Activated CD8-positive, alpha-beta memory T cell treated with anti-CD3 and anti-CD28 coated beads for 48 hours (primary cell): Measurements from ENCODE around the gene PPM1N.

Experiments
- DNase-seq, 3 experiments: peaks; one replicate each; pipeline ENCODE4 v3.0.0-alpha.2; 2020; ENCODE audit warnings: low read depth in 2 of 3, low spot score in 2 of 3

Gene PPM1N

DNA sequence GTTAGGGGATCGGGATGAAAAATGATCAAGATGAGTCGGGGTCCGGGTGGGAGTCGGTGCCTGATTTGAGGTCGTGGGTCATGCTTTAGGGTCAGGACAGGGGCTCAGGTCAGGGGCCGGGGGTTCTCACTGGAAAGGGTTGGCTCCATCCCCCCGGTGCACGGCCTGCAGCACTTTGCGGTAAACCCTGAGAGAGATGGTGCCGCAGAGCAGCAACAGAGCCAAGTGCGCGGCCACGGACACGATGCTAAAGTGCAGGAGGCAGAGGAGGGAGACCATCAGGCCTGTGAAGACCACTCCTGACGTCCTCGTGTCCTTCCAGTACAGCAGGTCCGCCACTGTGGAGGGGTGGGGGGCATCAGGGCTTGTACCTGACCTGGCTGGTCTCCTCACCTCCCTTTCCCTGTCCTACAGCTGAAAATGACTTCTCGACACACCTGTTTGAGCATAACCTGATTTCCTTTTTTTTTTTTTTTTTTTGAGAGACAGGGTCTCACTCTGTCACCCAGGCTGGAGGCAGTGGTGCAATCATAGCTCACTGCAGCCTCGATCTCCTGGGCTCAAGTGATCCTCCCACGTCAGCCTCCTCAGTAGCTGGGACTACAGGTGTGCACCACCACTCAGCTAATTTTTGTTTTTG, 8.9 kb upstream of the PPM1N start:
- no peak for DNase-seq

DNA sequence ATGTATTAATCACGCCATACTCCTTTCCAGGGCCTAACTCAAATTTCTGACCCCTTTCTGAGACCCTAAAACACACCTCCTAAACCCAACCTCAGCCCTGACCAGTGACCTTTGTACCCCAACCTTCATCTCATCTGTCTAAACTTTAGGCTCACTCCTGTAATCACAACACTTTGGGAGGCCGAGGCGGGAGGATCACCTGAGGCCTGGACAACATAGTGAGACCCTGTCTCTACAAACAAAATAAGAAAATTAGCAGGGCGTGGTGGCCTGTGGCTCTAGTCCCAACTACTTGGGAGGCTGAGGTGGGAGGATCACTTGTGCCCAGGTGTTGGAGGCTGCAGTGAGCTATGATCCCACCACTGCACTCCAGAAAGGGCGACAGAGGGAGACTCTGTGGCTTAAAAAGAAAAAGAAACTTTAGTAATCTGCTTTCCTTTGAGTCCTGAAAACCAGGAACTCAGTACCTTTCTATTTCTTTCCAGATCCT, 6.1 kb upstream of the PPM1N start:
- no peak for DNase-seq

DNA sequence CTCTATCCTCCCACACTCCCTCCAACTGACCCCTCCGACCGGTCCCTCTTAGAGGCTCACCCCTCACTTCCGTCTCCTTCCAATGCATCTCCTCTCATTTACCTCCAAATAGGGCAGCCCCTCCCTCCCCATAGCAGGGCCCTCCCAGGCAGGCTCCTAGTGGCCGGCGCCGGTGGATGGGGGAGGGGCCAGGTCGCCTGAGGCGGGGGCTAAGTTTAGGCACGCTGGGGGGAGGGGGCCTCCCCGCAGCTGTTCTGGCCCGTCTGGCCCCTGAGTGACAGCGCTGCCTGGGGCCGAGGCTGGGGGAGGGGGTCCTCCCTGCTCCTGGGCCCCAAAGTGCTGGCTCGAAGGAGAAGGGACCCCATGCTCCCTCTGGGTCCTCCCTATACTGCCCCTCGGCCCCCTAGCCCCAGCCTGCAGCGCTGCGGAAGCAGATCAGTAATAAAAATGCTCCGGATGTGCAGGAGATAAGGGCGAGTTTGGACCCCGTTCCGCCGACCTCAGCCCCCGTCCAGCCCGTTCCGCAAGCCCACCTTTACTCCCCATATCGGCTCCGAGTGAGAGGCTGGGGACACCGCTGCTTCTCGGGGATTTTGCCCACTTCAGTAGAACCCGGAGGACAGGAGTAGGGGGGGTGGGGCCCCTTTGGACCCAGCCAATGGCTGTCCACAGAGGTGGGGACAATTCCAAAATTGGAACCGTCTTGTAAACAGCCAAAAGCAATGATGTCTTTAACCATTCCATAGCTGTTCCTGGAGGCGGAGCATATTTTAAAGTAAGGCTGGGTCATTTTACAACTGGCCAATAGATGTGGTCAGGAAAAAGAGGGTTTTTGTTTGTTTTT, 5.4 kb upstream of the PPM1N start:
- no peak for DNase-seq

DNA sequence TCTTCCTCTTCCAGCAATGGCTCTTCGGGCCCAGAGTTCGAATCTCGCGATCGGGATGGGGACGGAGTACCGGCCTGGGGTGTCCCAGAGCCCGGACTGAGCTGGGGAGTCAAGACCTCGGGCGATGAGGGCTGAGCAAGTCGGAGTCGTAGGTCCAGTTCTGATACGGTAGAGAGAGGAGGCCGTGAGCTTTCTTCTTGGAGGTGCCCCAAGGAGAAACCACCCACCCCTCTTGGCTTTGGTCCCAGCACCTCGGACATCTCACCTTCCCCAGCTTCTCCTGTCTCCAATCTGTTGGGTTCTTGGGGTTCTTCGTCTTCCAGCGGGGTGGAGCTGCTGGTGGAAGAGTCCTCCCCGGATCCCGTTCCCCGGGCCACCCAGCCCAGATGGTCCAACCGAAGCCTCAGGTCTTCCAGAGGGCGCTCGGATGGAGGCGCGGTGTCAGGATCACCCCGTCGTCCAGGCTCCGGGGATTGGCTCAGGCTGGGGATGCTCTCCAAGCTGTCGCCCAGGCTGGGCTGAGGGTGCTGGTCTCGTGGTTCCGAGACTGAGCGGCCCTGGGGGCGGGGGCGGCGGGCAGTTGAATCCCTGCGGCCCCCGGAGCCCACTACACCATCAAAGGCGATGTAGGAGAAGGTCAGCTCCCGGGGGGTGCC, 3.9 kb upstream of the PPM1N start:
- DNase-seq, result no peak

DNA sequence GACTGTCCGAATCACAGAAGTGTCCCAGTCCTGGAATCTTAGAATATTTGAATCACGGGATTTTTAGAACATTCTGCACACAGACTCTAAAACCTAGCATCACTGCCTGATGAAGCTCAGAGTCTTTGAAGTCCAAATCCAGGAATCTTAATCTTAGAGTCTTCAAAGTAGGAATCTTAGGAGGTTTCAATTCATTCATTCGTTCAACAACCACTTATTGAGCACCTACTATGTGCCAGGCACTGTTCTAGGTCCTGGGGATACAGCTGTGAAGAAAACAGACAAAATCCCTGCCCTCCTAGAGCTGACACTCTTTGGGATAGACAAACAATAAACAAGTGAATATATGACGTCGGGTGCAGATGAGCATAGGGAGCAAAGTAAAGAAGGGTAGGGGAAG, 3.1 kb upstream of the PPM1N start:
- no peak for DNase-seq

DNA sequence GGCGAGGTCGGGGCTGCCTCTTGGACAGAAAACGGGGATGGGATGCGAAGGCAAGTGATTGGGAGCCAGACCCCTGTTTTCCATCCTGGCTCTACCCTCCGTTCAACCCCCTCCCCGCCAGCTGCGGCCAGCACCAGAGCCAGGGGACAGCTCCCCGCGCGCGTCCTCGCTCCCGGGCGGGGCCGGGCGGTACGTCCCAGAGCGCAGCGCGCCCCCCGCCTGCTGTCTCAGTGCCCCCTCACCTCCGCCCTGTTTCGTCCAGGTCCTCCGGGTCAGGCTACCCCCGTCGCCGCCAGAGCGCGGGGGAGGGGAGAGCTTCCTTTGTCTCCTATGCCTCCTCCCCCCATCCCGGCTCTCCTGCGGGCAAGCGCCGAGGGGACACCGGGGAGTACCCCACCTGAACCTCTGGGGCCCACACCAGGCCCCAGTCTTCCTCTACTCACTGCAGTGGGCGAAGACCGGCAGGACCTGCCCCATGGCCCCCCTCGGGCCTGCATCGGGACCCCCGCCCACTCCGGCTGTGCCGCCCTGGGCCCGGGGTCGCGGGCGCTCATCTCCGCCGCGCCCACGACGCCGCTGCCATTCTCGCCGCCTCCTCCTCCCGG, 1.8 kb upstream of the PPM1N start:
- DNase-seq, result no peak

DNA sequence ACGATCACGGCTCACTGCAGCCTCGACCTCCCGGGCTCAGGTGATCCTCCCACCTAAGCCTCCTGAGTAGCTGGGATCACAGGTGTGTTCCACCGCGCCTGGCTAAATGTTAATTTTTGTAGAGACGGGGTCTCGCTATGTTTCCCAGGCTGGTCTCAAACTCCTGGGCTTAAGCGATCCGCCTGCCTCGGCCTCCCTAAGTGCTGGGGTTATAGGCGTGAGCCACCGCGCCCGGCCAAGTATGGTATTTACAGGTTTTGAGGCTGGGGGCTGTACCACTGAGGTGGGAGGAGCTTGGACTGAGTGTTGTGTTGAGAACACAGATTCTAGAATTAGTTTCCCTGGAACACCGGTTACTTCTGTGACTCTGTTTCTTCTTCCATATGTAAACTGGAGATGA, 452 bp upstream of the PPM1N start:
- no peak for DNase-seq

DNA sequence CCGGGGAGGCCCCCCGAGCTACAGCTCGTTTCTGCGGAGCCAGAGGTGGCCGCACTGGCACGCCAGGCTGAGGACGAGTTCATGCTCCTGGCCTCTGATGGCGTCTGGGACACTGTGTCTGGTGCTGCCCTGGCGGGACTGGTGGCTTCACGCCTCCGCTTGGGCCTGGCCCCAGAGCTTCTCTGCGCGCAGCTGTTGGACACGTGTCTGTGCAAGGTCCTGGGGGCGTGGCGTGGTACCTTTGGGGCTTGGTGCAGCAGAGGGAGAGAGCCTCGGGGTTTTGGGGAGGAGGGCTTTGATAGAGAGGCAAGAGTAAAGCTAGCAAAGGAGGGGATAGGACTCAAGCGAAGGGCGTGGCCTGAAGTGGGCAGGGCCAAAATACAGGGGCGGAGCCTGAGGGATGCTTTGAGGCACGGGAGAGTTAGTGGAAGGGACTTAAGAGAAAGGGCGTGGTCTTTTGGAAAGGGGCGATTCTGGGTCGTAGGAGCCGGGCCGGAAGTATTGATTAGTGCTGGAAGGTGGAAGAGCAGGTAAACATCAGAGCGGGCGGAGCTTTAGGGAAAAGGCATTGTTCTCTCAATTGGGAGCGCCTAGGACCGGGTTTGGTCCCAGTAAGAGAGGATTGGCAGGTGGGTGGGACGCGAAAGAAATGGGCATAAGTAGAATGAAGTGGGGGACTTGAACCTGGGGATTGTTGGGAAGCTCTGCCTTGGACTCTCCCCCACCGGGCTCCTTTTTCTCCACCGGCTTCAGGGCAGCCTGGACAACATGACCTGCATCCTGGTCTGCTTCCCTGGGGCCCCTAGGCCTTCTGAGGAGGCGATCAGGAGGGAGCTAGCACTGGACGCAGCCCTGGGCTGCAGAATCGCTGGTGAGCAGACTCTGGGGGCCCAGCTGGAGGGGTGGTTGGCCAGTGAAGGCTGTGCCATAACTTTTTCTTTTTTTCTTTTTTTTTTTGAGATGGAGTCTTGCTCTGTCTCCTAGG, 1.2 kb downstream of the PPM1N start:
- peak in 1 of 3 experiments; percentile 46 for DNase-seq

DNA sequence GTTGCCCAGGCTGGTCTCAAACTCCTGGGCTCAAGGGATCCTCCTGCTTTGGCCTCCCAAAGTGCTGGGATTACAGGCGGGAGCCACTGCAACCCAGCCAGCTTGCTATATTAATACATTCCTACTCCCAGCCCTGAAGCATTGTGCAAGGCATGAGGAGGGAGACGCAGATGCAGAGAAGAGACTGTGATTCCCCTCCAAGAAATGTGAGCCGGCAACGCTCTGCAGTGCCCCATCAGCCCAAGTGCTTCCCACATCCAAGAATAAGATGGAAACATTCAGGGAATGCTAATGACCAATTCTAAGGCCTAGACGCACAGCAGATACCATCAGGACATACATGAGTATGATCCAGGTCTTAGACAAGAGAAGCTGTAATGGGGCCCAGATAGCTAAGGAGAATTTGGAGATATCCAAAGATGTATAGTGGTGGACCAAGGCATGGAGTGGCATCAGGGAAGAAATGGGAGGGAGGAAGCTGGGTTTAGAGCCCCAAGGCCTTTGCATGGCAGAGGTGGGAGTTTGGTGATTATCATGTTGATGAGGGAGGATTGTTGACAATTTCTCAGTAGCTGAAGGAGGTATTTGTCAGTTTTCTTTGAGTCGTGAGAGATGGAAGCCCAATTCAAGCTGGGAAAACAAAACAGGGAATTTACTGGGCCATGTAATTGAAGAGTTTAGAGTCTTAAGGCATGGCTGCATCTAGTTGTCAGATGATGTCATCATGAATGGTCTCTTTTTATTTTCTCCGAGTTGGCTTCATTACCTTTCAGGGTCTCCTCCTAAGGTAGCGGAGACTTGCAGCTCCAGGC, 2.9 kb downstream of the PPM1N start:
- no peak for DNase-seq

DNA sequence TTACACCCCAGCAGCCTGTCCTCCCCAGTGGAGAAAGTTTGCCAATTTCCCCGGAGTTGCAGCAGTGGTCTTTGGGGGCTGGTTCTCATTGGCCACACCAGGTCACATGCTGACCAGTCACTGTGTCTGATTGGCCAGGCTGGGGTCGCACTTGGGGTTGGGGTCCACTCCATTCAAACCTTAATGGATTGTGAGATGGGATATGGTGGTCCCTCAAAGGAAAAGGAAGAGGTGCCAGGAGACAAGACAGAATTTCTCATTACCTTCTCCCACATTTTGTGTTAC, 3.4 kb downstream of the PPM1N start:
- no peak for DNase-seq

DNA sequence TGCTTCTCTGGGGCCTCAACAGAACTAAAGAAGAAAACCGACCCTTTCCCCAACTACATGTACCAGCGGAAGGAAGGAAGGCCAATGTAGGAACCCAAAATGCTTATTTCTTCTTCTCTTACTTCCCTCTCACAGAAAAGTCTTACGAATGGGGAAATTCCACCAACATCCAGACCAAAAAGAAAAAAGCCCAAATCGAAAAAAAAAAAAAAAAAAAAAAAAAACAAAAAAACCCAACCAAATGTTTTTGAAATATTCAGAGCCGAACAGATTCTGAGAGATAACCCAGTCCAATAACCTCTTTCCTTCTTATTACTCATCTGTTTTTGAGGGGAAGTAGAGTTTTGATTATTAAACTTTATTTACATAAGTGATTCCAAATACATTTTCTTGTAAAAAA, 3.9 kb downstream of the PPM1N start:
- DNase-seq, result no peak

DNA sequence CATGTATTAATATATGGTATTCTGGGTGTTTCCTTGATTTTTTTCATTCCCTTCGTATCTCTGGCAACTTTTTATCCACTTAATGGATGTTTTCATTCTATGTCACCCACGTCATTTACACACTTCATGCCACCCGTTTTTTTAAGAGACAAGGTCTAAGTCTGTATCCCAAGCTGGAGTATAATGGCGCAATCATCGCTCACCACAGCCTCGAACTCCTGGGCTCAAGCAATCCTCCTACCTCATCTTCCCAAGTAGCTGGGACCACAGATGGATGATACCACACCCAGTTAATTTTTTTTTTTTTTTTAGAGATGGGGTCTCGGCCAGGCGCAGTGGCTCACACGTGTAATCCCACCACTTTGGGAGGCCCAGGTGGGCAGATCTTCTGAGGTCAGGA, 5.7 kb downstream of the PPM1N start:
- no peak for DNase-seq

DNA sequence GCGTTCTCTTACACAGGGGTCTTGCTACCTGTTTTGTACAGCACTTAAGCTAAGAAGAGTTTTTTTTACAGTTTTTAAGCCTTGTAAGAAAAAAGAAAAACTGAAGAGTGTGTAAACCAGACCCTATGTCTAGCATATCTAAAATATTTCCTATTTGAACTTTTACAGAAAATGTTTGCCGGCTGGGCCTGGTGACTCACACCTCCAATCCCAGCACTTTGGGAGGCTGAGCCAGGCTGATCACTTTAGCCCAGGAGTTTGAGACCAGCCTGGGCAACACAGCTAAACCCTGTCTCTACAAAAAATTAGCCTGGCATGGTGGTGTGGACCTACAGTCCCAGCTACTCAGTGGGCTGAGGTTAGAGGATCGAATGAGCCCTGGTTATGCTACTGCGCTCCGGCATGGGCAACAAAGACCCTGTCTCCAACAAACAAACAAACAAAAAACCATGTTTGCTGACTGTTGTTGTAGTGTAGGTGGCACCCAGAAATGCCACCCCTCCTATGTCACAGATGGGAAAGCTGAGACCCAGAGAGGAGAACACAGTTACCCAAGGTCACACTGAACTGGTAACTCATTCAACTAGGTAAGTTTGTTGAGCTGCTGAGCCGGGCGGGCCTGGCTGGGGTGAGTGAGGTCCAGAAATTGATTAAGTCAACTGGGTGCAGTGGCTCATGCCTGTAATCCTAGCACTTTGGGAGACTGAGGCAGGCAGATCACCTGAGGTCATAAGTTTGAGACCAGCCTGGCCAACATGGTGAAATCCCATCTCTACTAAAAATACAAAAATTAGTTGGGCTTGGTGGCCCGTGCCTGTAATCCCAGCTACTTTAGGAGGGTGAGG, 7.1 kb downstream of the PPM1N start:
- no peak for DNase-seq

DNA sequence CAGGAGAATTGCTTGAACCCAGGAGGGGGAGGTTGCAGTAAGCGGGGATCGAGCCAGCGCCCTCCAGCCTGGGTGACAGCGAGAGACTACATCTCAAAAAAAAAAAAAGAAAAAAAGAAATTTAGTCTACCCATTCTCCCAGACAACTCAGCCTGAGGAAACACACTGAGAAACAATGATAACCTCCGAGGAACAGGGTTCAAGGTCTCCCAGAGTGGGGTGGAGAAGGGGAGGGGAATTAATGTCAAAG, 7.7 kb downstream of the PPM1N start:
- DNase-seq, result no peak

DNA sequence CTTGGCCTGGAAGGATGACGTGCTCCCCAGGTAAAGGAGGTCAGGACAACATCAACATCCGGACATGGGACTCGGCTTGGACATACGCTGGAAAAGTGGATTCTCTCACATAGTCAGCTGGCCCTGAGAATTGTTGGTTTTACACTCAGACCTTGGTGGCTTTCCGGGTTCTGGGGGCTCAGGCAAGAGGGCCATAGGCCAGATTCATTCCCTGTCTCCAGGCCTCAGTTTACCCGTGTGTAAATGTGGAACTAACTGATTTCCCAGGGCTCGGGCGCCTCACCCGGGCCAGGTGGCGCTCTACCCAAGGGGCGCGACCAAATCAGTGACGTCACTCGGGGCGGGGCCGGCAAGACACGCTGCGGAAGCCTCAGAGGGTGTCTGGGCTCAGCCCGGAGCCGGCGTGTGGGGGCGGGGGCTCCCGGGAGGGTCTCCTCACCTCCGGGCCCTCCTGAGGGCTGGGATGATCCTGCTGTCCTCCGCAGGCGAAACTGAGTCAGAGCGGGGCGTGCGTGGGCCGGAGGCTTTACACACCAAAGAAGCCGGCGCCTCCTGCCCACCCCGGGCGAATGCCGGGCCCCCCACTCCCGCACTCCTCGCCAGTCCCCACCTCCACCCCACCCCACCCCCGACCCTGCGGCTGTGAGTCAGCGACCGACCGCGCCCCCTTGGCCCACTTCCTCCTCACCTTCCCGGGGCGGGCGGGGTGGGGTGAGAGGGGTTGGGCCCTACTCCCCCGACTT, 8.2 kb downstream of the PPM1N start:
- DNase-seq, result peak; percentile 97 to 99 (median 99)

DNA sequence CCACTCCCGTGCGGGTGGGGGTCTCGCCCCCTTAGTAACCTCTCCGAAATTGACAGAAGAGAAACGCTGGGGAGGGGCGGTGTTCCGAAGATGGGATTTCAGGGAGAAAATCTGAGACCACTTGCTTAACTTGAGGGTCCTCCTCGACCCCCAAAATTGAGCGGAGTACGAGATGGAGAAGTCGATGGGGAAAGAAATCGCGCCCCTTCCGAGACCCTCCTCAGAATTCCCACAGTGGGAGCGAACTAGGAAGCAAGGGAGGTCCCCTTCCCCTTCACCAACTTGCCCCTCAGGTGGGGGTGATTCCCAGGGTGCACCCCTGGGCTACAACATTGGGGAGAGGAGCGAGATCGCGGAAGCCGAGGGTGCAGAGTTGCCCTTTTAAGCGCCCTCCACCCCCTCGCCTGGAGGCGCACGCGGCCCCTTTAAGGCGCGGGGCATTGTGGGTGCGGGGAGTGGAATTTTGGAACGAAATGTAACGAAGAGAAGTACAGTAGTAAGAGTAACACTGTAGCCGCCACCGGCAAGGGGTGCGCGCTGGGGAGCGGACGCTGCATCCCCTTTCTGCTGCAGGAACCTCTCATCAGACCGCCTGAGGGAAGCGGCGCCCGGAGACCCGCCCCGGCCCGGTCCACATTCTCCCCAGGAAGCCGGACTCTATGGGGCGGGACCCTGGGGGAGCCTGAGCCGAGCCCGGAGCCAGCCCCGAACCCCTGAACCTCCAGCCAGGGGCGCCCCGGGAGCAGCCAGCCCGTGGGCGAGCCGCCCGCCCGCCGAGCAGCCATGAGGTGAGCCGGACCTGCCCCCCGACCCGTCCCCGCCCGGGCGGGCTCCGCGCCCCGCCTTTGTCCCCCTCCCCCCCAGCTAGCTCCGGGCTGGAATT, 9.0 kb downstream of the PPM1N start, which contains the start of gene VASP:
Gene VASP (plus strand): TSS at position 491 of the 883 bp plus-strand sequence. CDS start 293 bp downstream, at position 784.
- DNase-seq, result peak; percentile 72 to 83 (median 82)

DNA sequence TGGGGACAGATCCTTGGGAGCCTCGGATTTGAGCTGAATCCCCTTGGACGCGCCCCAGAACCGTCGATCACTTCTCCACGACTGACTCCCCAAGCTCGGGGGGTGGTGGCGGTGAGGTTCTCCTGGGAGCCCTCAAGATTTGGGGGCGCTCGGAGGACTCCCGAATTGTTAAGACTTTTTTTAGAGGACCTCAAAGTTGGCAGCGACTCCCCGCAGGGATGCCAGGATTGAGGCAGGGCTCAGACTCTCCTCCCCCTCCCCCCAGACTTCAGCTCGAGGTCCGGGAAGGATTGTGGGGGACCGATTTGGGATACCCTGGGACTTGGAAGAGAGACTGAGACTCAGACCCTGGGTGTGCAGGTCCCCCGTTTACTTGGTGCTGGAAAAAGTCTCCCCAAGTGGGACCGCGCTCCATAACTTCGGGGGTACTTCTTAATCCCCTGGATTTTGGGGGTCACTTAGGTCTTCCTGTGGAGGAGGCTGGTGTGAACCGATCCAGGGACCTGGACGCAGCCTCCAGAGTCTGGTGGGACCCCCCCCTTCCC, 9.7 kb downstream of the PPM1N start:
- DNase-seq, result no peak
